Ascending aorta (tissue), 2 donors: ENCODE results near the gene BLOC1S4. TPM values are rescaled to one million over a fixed set of nuclear protein-coding genes. Genes with fewer than 3 reads are reported as not detected.

Experiments
- DNase-seq, 2 donors: peaks; one replicate each; pipeline ENCODE4 v3.0.0-alpha.2; 2019; ENCODE audit warnings: low spot score in 2 of 2
- H3K27ac ChIP-seq, 2 donors: fragments of 200-600 bp; sonication (generic); one replicate each; pipeline ENCODE4 v1.5.1; 2016 to 2017; ENCODE audit warnings: mild to moderate bottlenecking in 1 of 2
- H3K27me3 ChIP-seq: fragments of 200-600 bp; sonication (generic); one replicate; pipeline ENCODE4 v1.5.1; 2017
- H3K36me3 ChIP-seq, 2 donors: fragments of 200-600 bp; sonication (generic); one replicate each; pipeline ENCODE4 v1.5.1; 2016
- H3K4me1 ChIP-seq, 2 donors: fragments of 200-600 bp; sonication (generic); one replicate each; pipeline ENCODE4 v1.5.1; 2016 to 2017; ENCODE audit warnings: mild to moderate bottlenecking in 1 of 2
- H3K4me3 ChIP-seq, 2 donors: fragments of 200-600 bp; sonication (generic); one replicate each; pipeline ENCODE4 v1.5.1; 2016 to 2017; ENCODE audit warnings: mild to moderate bottlenecking in 1 of 2
- H3K9me3 ChIP-seq, 2 donors: fragments of 200-600 bp; sonication (generic); one replicate each; pipeline ENCODE4 v1.5.1; 2016
- intact Hi-C: fragments of 100-400 bp; cut with DNase I; formaldehyde crosslinking; loops from one replicate; pipeline ENCODE4 v1.15.1; 2023
- total RNA-seq: library from RNA; depleted of rRNA; stranded (reverse); fragments of >200 nt; gene quantifications from one replicate; pipeline ENCODE4 v1.1.0, GENCODE V29; 2016
- TF ChIP-seq, protein P1 (sequence below), 3 experiments: fragments of 200-600 bp in 2 of 3; fragments of 450-650 bp in 1 of 3; sonication (generic) in 2 of 3; IDR thresholded peaks; one replicate each; pipeline ENCODE4 v1.5.1; 2016 to 2019; ENCODE audit warnings: antibody characterized with exemption in 3 of 3, mild to moderate bottlenecking in 1 of 3, moderate library complexity in 1 of 3

BLOC1S4 gene
- total RNA-seq, 1 donor from 2014 or later, result 37.5 TPM

GRCh38 chr4:6695660-6696610 is 20.0 kb upstream of the BLOC1S4 start:
- Histone ChIP-seq H3K27ac (peak overlapping the region; percentile 49 to 54), H3K36me3 (peaks cover 0 to 14% of the 10 kb centered on the region in 2 donors), H3K4me1 (peaks cover 0 to 7% of the 10 kb centered on the region in 2 donors), H3K4me3 (no peak overlapping the region), H3K27me3 (no peaks in the 10 kb centered on the region), H3K9me3 (no peaks in the 10 kb centered on the region)
- TF ChIP-seq, protein P1, sequence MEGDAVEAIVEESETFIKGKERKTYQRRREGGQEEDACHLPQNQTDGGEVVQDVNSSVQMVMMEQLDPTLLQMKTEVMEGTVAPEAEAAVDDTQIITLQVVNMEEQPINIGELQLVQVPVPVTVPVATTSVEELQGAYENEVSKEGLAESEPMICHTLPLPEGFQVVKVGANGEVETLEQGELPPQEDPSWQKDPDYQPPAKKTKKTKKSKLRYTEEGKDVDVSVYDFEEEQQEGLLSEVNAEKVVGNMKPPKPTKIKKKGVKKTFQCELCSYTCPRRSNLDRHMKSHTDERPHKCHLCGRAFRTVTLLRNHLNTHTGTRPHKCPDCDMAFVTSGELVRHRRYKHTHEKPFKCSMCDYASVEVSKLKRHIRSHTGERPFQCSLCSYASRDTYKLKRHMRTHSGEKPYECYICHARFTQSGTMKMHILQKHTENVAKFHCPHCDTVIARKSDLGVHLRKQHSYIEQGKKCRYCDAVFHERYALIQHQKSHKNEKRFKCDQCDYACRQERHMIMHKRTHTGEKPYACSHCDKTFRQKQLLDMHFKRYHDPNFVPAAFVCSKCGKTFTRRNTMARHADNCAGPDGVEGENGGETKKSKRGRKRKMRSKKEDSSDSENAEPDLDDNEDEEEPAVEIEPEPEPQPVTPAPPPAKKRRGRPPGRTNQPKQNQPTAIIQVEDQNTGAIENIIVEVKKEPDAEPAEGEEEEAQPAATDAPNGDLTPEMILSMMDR (IDR thresholded peaks at IDR 0.05), result no peak
- intact Hi-C loops, result no loop called here
- DNase-seq, result no peak

DNA sequence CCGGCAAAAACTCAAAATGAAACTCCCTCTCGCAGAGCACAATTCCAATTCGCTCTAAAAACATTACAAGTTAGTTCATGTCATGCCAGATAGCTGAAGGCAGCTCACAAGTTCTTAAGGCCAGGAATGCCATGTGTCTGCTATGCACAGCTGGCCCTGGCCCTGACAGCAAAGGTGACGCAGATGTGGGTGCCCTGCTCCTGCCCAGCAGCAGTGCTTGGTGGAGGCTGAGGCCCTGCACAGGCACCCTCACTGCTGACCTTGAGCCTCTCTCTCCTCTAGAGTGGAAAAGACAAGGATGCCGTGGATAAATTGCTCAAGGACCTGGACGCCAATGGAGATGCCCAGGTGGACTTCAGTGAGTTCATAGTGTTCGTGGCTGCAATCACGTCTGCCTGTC is 19.4 kb upstream of the BLOC1S4 start:
- H3K36me3 ChIP-seq, result peaks cover 0 to 17% of the 10 kb centered on the region in 2 donors
- H3K4me3 ChIP-seq, result no peak overlapping the region
- TF ChIP-seq, protein P1 (IDR thresholded peaks at IDR 0.05), result no peak
- intact Hi-C loops, result no loop called here
- peaks cover 0 to 7% of the 10 kb centered on the region in 2 donors for H3K4me1 ChIP-seq
- DNase-seq, result no peak
- H3K9me3 ChIP-seq, result no peaks in the 10 kb centered on the region
- peak overlapping the region; percentile 7 to 54 for H3K27ac ChIP-seq
- no peaks in the 10 kb centered on the region for H3K27me3 ChIP-seq

GRCh38 chr4:6697131-6697530 is 18.8 kb upstream of the BLOC1S4 start:
- H3K4me3 ChIP-seq, result no peak overlapping the region
- peak overlapping the region; percentile 7 to 54 for H3K27ac ChIP-seq
- peaks cover 0 to 20% of the 10 kb centered on the region in 2 donors for H3K36me3 ChIP-seq
- intact Hi-C loops, result no loop called here
- H3K4me1 ChIP-seq, result peaks cover 0 to 7% of the 10 kb centered on the region in 2 donors
- no peak for DNase-seq
- no peaks in the 10 kb centered on the region for H3K27me3 ChIP-seq
- TF ChIP-seq, protein P1 (IDR thresholded peaks at IDR 0.05), result no peak
- H3K9me3 ChIP-seq, result no peaks in the 10 kb centered on the region

GRCh38 chr4:6699388-6699787 is 16.6 kb upstream of the BLOC1S4 start:
- Histone ChIP-seq H3K36me3 (peaks cover 0 to 28% of the 10 kb centered on the region in 2 donors), H3K9me3 (no peaks in the 10 kb centered on the region)

GRCh38 chr4:6699903-6700302 is 16.1 kb upstream of the BLOC1S4 start:
- Histone ChIP-seq H3K27me3 (no peaks in the 10 kb centered on the region), H3K36me3 (peaks cover 0 to 28% of the 10 kb centered on the region in 2 donors), H3K4me1 (peaks cover 0 to 7% of the 10 kb centered on the region in 2 donors), H3K27ac (no peak overlapping the region), H3K4me3 (no peak overlapping the region), H3K9me3 (no peaks in the 10 kb centered on the region)
- intact Hi-C loops, result no loop called here
- DNase-seq, result no peak
- TF ChIP-seq, protein P1 (IDR thresholded peaks at IDR 0.05), result no peak

More at GRCh38 chr4:6699388-6699787, 16.6 kb upstream of the BLOC1S4 start:
- H3K27ac ChIP-seq, result no peak overlapping the region
- TF ChIP-seq, protein P1 (IDR thresholded peaks at IDR 0.05), result no peak
- intact Hi-C loops, result no loop called here
- H3K27me3 ChIP-seq, result no peaks in the 10 kb centered on the region
- no peak for DNase-seq
- H3K4me1 ChIP-seq, result peaks cover 0 to 7% of the 10 kb centered on the region in 2 donors
- H3K4me3 ChIP-seq, result no peak overlapping the region
